Stimulated activated CD4-positive, alpha-beta T cell treated with anti-CD3 and anti-CD28 coated beads, TNF-alpha, amount 100 ng/mL, for 4 hours (primary cell): ENCODE results near the gene FOXO6.

ENCODE experiments used
- DNase-seq, 3 experiments: peaks; one replicate each; pipeline ENCODE4 v3.0.0-alpha.2; 2020; ENCODE audit warnings: low read depth in 3 of 3

FOXO6 gene

GRCh38 chr1:41351262-41352151 is 9.7 kb upstream of the FOXO6 start:
- no peak for DNase-seq

- DNase-seq, result no peak
Observed at GRCh38 chr1:41353744-41354143, 7.5 kb upstream of the FOXO6 start.

GRCh38 chr1:41354956-41355355 is 6.3 kb upstream of the FOXO6 start:
- DNase-seq, result no peak

- no peak for DNase-seq
Observed at GRCh38 chr1:41355356-41355755, 5.9 kb upstream of the FOXO6 start.

GRCh38 chr1:41355761-41356160 is 5.5 kb upstream of the FOXO6 start:
- DNase-seq, result no peak

GRCh38 chr1:41356752-41357151 is 4.5 kb upstream of the FOXO6 start:
- DNase-seq, result no peak

- DNase-seq, result no peak
Observed at GRCh38 chr1:41357451-41358101, 3.7 kb upstream of the FOXO6 start.

GRCh38 chr1:41358131-41359021 is 2.9 kb upstream of the FOXO6 start:
- no peak for DNase-seq

- DNase-seq, result no peak
Observed at GRCh38 chr1:41359211-41360073, 1.8 kb upstream of the FOXO6 start.

- DNase-seq, result no peak
Observed at GRCh38 chr1:41360074-41360785, 1.0 kb upstream of the FOXO6 start.

- no peak for DNase-seq
Observed at GRCh38 chr1:41361495-41362356, 492 bp downstream of the FOXO6 start.

GRCh38 chr1:41362357-41362721 is 1.1 kb downstream of the FOXO6 start:
- DNase-seq, result no peak

GRCh38 chr1:41362749-41363590 is 1.7 kb downstream of the FOXO6 start:
- DNase-seq, result no peak

GRCh38 chr1:41363591-41364320 is 2.5 kb downstream of the FOXO6 start:
- DNase-seq, result no peak

- no peak for DNase-seq
Observed at GRCh38 chr1:41364442-41365319, 3.4 kb downstream of the FOXO6 start.

GRCh38 chr1:41365320-41365633 is 4.0 kb downstream of the FOXO6 start:
- DNase-seq, result no peak

- no peak for DNase-seq
Observed at GRCh38 chr1:41365772-41366454, 4.7 kb downstream of the FOXO6 start.
